Uterus (tissue), 4 donors: ENCODE measurements around the gene TRAT1. TPM values are rescaled to one million over a fixed set of nuclear protein-coding genes. Genes with fewer than 3 reads are reported as not detected.

Source experiments
- DNase-seq, 2 donors: peaks; one replicate each; pipeline ENCODE4 v3.0.0-alpha.2; 2019 to 2020
- H3K27ac ChIP-seq, 2 donors: fragments of 200-600 bp; sonication (generic); 1 replicate in 1 of 2; 2 replicates in 1 of 2; pipeline ENCODE4 v1.5.1; 2016 to 2018
- H3K27me3 ChIP-seq, 2 donors: fragments of 200-600 bp; sonication (generic); one replicate each; pipeline ENCODE4 v1.5.1; 2018 to 2019; ENCODE audit warnings: control low read depth in 1 of 2
- H3K36me3 ChIP-seq, 2 donors: fragments of 200-600 bp; sonication (generic); one replicate each; pipeline ENCODE4 v1.5.1; 2019; ENCODE audit warnings: control low read depth in 1 of 2
- H3K4me1 ChIP-seq, 2 donors: fragments of 200-600 bp; sonication (generic); one replicate each; pipeline ENCODE4 v1.5.1; 2018 to 2019; ENCODE audit warnings: control low read depth in 1 of 2
- H3K4me3 ChIP-seq, 2 donors: fragments of 200-600 bp; sonication (generic); 1 replicate in 1 of 2; 2 replicates in 1 of 2; pipeline ENCODE4 v1.5.1; 2018 to 2019; ENCODE audit warnings: mild to moderate bottlenecking in 1 of 2
- H3K9me3 ChIP-seq, 2 donors: fragments of 200-600 bp; sonication (generic); one replicate each; pipeline ENCODE4 v1.5.1; 2019; ENCODE audit warnings: control low read depth in 1 of 2
- POLR2A ChIP-seq, 2 donors: fragments of 450-650 bp; IDR thresholded peaks; one replicate each; pipeline ENCODE4 v1.6.1; 2016; ENCODE audit warnings: antibody characterized with exemption in 2 of 2, mild to moderate bottlenecking in 1 of 2, moderate library complexity in 1 of 2
- intact Hi-C: fragments of 100-400 bp; cut with DNase I; formaldehyde crosslinking; loops from one replicate; pipeline ENCODE4 v1.15.1; 2023; ENCODE audit warnings: low total_unique reads
- total RNA-seq, 4 donors: library from RNA; depleted of rRNA in 3 of 4; stranded (reverse); fragments of >200 nt in 3 of 4; gene quantifications; one replicate each; pipeline versions ENCODE4 v1.1.0 to v1.2.4, GENCODE V29; 2014 to 2023
- TF ChIP-seq, protein P1 (sequence below), 4 experiments: fragments of 200-600 bp in 2 of 4; fragments of 450-650 bp in 2 of 4; sonication (generic) in 2 of 4; IDR thresholded peaks; one replicate each; pipeline ENCODE4 v1.5.1; 2016 to 2019; ENCODE audit warnings: antibody characterized with exemption in 4 of 4, mild to moderate bottlenecking in 2 of 4, moderate library complexity in 1 of 4
- donor health status: DM: yes; HTN: yes; CAD: no.

TRAT1 gene
- total RNA-seq, 4 donors from 2014 or later: 0.26 to 3.5 (median 0.35) TPM; not detected in 1

DNA sequence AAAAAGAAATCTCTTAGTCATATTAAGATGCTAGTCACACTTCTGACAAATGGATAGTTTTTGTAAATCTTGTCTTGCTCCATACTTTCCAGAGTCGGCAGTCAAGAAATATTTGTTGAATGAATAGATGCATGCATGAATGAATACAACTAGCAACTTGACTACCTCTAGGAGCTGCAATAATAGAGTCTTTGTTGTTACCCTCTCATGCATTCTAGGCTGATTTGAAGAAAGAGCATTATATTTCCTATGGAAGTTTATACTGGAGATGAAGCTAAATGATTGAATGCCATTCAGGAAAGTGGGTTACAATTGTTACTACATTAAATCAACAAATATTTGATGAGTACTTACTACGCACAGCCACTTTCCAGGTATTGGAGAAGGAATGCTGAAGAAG, 18.1 kb upstream of the TRAT1 start:
- Histone ChIP-seq H3K4me1 (no peaks in the 10 kb centered on the region), H3K36me3 (no peaks in the 10 kb centered on the region), H3K27me3 (no peaks in the 10 kb centered on the region), H3K27ac (no peak overlapping the region), H3K9me3 (no peaks in the 10 kb centered on the region), H3K4me3 (no peak overlapping the region)
- no peak for TF ChIP-seq POLR2A (IDR thresholded peaks at IDR 0.05)
- TF ChIP-seq, protein P1, sequence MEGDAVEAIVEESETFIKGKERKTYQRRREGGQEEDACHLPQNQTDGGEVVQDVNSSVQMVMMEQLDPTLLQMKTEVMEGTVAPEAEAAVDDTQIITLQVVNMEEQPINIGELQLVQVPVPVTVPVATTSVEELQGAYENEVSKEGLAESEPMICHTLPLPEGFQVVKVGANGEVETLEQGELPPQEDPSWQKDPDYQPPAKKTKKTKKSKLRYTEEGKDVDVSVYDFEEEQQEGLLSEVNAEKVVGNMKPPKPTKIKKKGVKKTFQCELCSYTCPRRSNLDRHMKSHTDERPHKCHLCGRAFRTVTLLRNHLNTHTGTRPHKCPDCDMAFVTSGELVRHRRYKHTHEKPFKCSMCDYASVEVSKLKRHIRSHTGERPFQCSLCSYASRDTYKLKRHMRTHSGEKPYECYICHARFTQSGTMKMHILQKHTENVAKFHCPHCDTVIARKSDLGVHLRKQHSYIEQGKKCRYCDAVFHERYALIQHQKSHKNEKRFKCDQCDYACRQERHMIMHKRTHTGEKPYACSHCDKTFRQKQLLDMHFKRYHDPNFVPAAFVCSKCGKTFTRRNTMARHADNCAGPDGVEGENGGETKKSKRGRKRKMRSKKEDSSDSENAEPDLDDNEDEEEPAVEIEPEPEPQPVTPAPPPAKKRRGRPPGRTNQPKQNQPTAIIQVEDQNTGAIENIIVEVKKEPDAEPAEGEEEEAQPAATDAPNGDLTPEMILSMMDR (IDR thresholded peaks at IDR 0.05): no peak
- DNase-seq: no peak
- intact Hi-C loops: no loop called here

DNA sequence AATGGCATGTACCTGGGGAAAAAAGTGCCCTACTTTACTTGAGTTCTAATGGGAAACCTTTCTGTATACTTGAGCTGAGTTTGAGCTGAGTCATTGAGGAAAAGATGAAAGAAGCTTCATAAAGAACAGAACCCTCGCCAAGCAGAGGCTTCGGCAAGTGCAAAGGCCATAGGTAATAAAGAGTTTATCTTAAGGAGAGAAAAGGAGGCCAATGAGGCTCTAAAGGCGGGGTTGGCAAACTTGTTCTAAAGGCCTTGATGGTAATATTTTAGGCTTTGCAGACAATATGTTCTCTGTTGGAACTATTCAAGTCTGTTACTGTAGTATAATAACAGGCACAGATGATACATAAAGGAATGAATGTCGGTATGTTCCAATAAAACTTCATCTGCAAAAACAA, 17.6 kb upstream of the TRAT1 start:
- Histone ChIP-seq H3K27ac (no peak overlapping the region), H3K4me1 (no peaks in the 10 kb centered on the region), H3K4me3 (no peak overlapping the region), H3K27me3 (no peaks in the 10 kb centered on the region), H3K36me3 (no peaks in the 10 kb centered on the region), H3K9me3 (no peaks in the 10 kb centered on the region)
- no peak for DNase-seq
- intact Hi-C loops: no loop called here
- no peak for TF ChIP-seq POLR2A (IDR thresholded peaks at IDR 0.05)
- TF ChIP-seq, protein P1 (IDR thresholded peaks at IDR 0.05): no peak

DNA sequence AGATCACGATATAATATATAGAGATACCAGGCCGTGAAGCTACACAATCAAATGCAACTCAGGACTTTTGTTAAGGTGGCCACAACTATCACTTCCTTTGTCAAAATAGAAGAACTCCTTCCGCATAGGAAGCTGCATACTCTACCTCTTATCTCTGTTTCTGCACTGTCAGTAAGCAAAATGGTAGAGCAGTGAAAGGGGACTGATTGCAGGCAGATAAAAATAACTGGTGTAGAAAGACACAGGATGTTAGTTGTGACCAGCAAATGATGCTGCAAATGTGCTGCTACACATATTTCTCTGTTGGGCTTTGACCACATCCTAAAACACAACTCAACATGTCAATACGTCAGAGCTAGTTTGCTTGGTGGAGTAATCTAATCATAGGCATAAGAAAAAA, 16.3 kb upstream of the TRAT1 start:
- H3K36me3 ChIP-seq: no peaks in the 10 kb centered on the region
- no peak overlapping the region for H3K27ac ChIP-seq
- no peaks in the 10 kb centered on the region for H3K27me3 ChIP-seq
- H3K9me3 ChIP-seq: no peaks in the 10 kb centered on the region
- H3K4me3 ChIP-seq: no peak overlapping the region
- intact Hi-C loops: no loop called here
- TF ChIP-seq, protein P1 (IDR thresholded peaks at IDR 0.05): no peak
- no peak for TF ChIP-seq POLR2A (IDR thresholded peaks at IDR 0.05)
- H3K4me1 ChIP-seq: no peaks in the 10 kb centered on the region
- DNase-seq: no peak

DNA sequence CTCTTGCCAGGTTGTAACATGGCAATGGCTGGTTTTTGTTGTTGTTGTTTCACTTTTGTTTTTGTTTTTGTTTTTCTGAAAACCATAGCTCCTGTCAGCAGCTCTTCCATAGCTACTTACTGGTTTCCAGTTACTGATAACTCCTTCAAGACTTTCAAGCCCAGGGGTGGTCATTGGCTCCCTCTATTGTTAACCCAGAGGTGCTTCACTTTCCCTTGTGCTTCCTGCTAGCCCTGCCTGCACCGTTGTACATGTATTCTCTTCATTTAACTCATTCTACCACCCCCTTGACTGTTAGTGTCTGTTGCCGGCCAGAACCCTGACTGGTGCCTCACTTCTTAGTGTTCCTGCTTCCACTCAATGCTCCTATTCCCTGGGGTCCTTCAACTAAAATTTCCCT, 4.2 kb upstream of the TRAT1 start:
- no peaks in the 10 kb centered on the region for H3K9me3 ChIP-seq
- H3K4me1 ChIP-seq: no peaks in the 10 kb centered on the region
- H3K27ac ChIP-seq: no peak overlapping the region
- H3K36me3 ChIP-seq: no peaks in the 10 kb centered on the region
- H3K4me3 ChIP-seq: no peak overlapping the region
- intact Hi-C loops: no loop called here
- DNase-seq: no peak
- H3K27me3 ChIP-seq: no peaks in the 10 kb centered on the region
- TF ChIP-seq POLR2A (IDR thresholded peaks at IDR 0.05): no peak
- TF ChIP-seq, protein P1 (IDR thresholded peaks at IDR 0.05): no peak

DNA sequence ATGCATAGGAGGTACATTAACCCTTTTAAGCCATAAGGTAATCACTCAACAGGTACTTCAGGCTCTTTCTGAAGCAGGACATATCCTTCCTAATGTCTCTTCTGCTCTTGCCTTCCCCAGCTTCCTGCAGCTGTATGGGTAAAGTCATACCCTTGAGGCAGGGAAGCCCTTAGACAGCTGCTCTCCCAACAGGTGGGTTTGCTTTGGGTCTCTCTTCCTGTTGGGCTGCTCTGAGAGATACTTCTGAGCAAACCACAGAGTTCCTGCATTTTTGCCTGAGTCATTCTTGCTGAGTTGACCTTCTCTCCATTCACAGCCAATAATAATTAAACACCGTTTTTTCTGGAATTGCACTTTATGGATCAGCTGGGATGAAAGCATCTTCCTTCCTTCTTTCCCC, 2.0 kb upstream of the TRAT1 start:
- H3K4me1 ChIP-seq: no peaks in the 10 kb centered on the region
- TF ChIP-seq, protein P1 (IDR thresholded peaks at IDR 0.05): no peak
- TF ChIP-seq POLR2A (IDR thresholded peaks at IDR 0.05): no peak
- no peaks in the 10 kb centered on the region for H3K9me3 ChIP-seq
- no peaks in the 10 kb centered on the region for H3K27me3 ChIP-seq
- intact Hi-C loops: no loop called here
- H3K27ac ChIP-seq: no peak overlapping the region
- no peak overlapping the region for H3K4me3 ChIP-seq
- no peak for DNase-seq
- H3K36me3 ChIP-seq: no peaks in the 10 kb centered on the region
